Neuron (in vitro differentiated cells): ENCODE results near the gene MROH7.

Experiments used
- H2AFZ ChIP-seq: one replicate; pipeline ENCODE4 v1.6.1; 2013; ENCODE audit warnings: low read depth, mild to moderate bottlenecking, inconsistent platforms, low read length, moderate library complexity
- H3K27me3 ChIP-seq: one replicate; pipeline ENCODE4 v1.6.1; 2013; ENCODE audit warnings: low read length; ENCODE audit not compliant: insufficient read depth
- H3K36me3 ChIP-seq: one replicate; pipeline ENCODE4 v1.6.1; 2013; ENCODE audit warnings: low read length; ENCODE audit not compliant: insufficient read depth
- H3K4me1 ChIP-seq: one replicate; pipeline ENCODE4 v1.6.1; 2013; ENCODE audit warnings: low read length; ENCODE audit not compliant: insufficient read depth
- H3K4me3 ChIP-seq: 2 replicates; pipeline ENCODE4 v1.5.1; 2013; ENCODE audit warnings: mild to moderate bottlenecking, low read length, moderate library complexity
- H3K9me3 ChIP-seq: one replicate; pipeline ENCODE4 v1.6.1; 2013; ENCODE audit warnings: low read length

MROH7 gene

GRCh38 chr1:54604572-54605370 is 36.8 kb upstream of the MROH7 start:
- Histone ChIP-seq H2AFZ (no peak overlapping the region), H3K36me3 (no peaks in the 10 kb centered on the region), H3K4me3 (no peak overlapping the region), H3K27me3 (no peaks in the 10 kb centered on the region), H3K9me3 (no peaks in the 10 kb centered on the region), H3K4me1 (no peaks in the 10 kb centered on the region)

- no peak overlapping the region for H2AFZ ChIP-seq
- H3K4me3 ChIP-seq, result no peak overlapping the region
- no peaks in the 10 kb centered on the region for H3K9me3 ChIP-seq
- no peaks in the 10 kb centered on the region for H3K4me1 ChIP-seq
- H3K27me3 ChIP-seq, result no peaks in the 10 kb centered on the region
- no peaks in the 10 kb centered on the region for H3K36me3 ChIP-seq
These were observed 35.2 kb upstream of the MROH7 start for GRCh38 chr1:54606096-54606989.

- Histone ChIP-seq H3K4me3 (no peak overlapping the region), H2AFZ (no peak overlapping the region), H3K4me1 (no peaks in the 10 kb centered on the region), H3K27me3 (no peaks in the 10 kb centered on the region), H3K9me3 (no peaks in the 10 kb centered on the region), H3K36me3 (no peaks in the 10 kb centered on the region)
These were observed 34.6 kb upstream of the MROH7 start for GRCh38 chr1:54606990-54607325.

GRCh38 chr1:54607821-54608565 is 33.6 kb upstream of the MROH7 start:
- H3K27me3 ChIP-seq, result no peaks in the 10 kb centered on the region
- H3K9me3 ChIP-seq, result no peaks in the 10 kb centered on the region
- H3K4me3 ChIP-seq, result no peak overlapping the region
- H2AFZ ChIP-seq, result no peak overlapping the region
- H3K36me3 ChIP-seq, result no peaks in the 10 kb centered on the region
- H3K4me1 ChIP-seq, result no peaks in the 10 kb centered on the region

GRCh38 chr1:54608566-54609230 is 32.9 kb upstream of the MROH7 start:
- H2AFZ ChIP-seq, result no peak overlapping the region
- no peaks in the 10 kb centered on the region for H3K27me3 ChIP-seq
- no peak overlapping the region for H3K4me3 ChIP-seq
- no peaks in the 10 kb centered on the region for H3K4me1 ChIP-seq
- H3K9me3 ChIP-seq, result no peaks in the 10 kb centered on the region
- H3K36me3 ChIP-seq, result no peaks in the 10 kb centered on the region

- H3K27me3 ChIP-seq, result no peaks in the 10 kb centered on the region
- no peak overlapping the region for H3K4me3 ChIP-seq
- no peaks in the 10 kb centered on the region for H3K9me3 ChIP-seq
- no peaks in the 10 kb centered on the region for H3K36me3 ChIP-seq
- H2AFZ ChIP-seq, result no peak overlapping the region
- H3K4me1 ChIP-seq, result no peaks in the 10 kb centered on the region
These were observed 32.2 kb upstream of the MROH7 start for GRCh38 chr1:54609301-54609921.

- no peaks in the 10 kb centered on the region for H3K9me3 ChIP-seq
These were observed 31.5 kb upstream of the MROH7 start for GRCh38 chr1:54610048-54610447.

GRCh38 chr1:54610601-54611580 is 30.7 kb upstream of the MROH7 start:
- Histone ChIP-seq H3K4me1 (no peaks in the 10 kb centered on the region), H3K9me3 (no peaks in the 10 kb centered on the region), H3K36me3 (no peaks in the 10 kb centered on the region), H2AFZ (no peak overlapping the region), H3K27me3 (no peaks in the 10 kb centered on the region), H3K4me3 (no peak overlapping the region)

More at GRCh38 chr1:54610048-54610447, 31.5 kb upstream of the MROH7 start:
- Histone ChIP-seq H3K36me3 (no peaks in the 10 kb centered on the region), H3K4me3 (no peak overlapping the region), H3K4me1 (no peaks in the 10 kb centered on the region), H3K27me3 (no peaks in the 10 kb centered on the region), H2AFZ (no peak overlapping the region)

GRCh38 chr1:54611621-54612020 is 30.0 kb upstream of the MROH7 start:
- H2AFZ ChIP-seq, result no peak overlapping the region
- no peaks in the 10 kb centered on the region for H3K36me3 ChIP-seq
- H3K4me1 ChIP-seq, result no peaks in the 10 kb centered on the region
- no peak overlapping the region for H3K4me3 ChIP-seq
- no peaks in the 10 kb centered on the region for H3K27me3 ChIP-seq
- H3K9me3 ChIP-seq, result no peaks in the 10 kb centered on the region

- no peaks in the 10 kb centered on the region for H3K36me3 ChIP-seq
- H2AFZ ChIP-seq, result no peak overlapping the region
- H3K4me3 ChIP-seq, result no peak overlapping the region
- no peaks in the 10 kb centered on the region for H3K9me3 ChIP-seq
- H3K27me3 ChIP-seq, result no peaks in the 10 kb centered on the region
- no peaks in the 10 kb centered on the region for H3K4me1 ChIP-seq
These were observed 27.6 kb upstream of the MROH7 start for GRCh38 chr1:54614024-54614423.

- Histone ChIP-seq H3K9me3 (no peaks in the 10 kb centered on the region), H3K4me3 (no peak overlapping the region), H3K4me1 (no peaks in the 10 kb centered on the region), H3K36me3 (no peaks in the 10 kb centered on the region), H3K27me3 (no peaks in the 10 kb centered on the region), H2AFZ (no peak overlapping the region)
These were observed 27.0 kb upstream of the MROH7 start for GRCh38 chr1:54614563-54614962.
